ENCODE measurements around the gene SAT2. TPM values are rescaled to one million over a fixed set of nuclear protein-coding genes. Genes with fewer than 3 reads are reported as not detected.
A peak's percentile ranks its signal among the peaks of the same experiment; 100 is the strongest.

Gene SAT2
- total RNA-seq, 1 experiment from 2014 or later = 33.0 TPM

- Mint-ChIP-seq H3K4me3 (ENCODE audit: unreplicated experiment) (no peak overlapping the region), H3K9me3 (ENCODE audit: unreplicated experiment) (no peaks in the 10 kb centered on the region), H3K27ac (ENCODE audit: unreplicated experiment) (no peak overlapping the region), H3K27me3 (ENCODE audit: insufficient read depth, unreplicated experiment) (no peaks in the 10 kb centered on the region), H3K36me3 (ENCODE audit: insufficient read depth, unreplicated experiment) (no peaks in the 10 kb centered on the region), H3K4me1 (ENCODE audit: low read depth, unreplicated experiment) (no peaks in the 10 kb centered on the region)
- POLR2A ChIA-PET = interaction anchor here (0.6 kb wide), 1 partner anchor 20 kb away, joined by 10 read pairs; no protein-coding TSS in a partner anchor
- Histone ChIP-seq H3K36me3 (ENCODE audit: control insufficient read depth, insufficient read depth, low read length) (no peaks in the 10 kb centered on the region), H3K4me1 (peaks cover 3% of the 10 kb centered on the region; the same call in 1 of the 2 replicates), H3K4me3 (ENCODE audit: low read depth, low read length) (no peak overlapping the region), H3K27me3 (replicated peaks; ENCODE audit: control insufficient read depth, insufficient read depth, low read length) (no peaks in the 10 kb centered on the region), H3K9me3 (no peaks in the 10 kb centered on the region)
- no peak for DNase-seq
- CTCF ChIA-PET = interaction anchor here (0.6 to 1.5 kb wide), 4 partner anchors 17 to 56 kb away, joined by 3 to 9 read pairs (median 4); partner anchors contain the start of genes FXR2, TP53 and WRAP53
- TF ChIP-seq CTCF (IDR thresholded peaks at IDR 0.05; ENCODE audit: insufficient read depth in 1 of 2, low read depth in 1 of 2, low read length in 1 of 2, severe bottlenecking in 1 of 2, unreplicated experiment in 1 of 2) = no peak
- no TSS peak for BruUV-seq (replicated peaks)
- intact Hi-C loops (cut with micrococcal nuclease; ENCODE audit: unreplicated experiment) = no loop called here
These were observed 4.1 kb upstream of the SAT2 start for GRCh38 chr17:7631398-7632380.

GRCh38 chr17:7629939-7630571 lies 2.4 kb upstream of the SAT2 start, which contains the start of gene SHBG:
TSS of gene SHBG (plus strand) at chr17:7630135. CDS start at chr17:7630173, 38 bp downstream.
- ChIA-PET CTCF (no interaction called here), POLR2A (no interaction called here)
- Mint-ChIP-seq H3K9me3 (ENCODE audit: unreplicated experiment) (no peaks in the 10 kb centered on the region), H3K4me3 (ENCODE audit: unreplicated experiment) (no peak within 1 kb of the TSS), H3K36me3 (ENCODE audit: insufficient read depth, unreplicated experiment) (no peaks in the 10 kb centered on the region), H3K27me3 (ENCODE audit: insufficient read depth, unreplicated experiment) (no peaks in the 10 kb centered on the region), H3K4me1 (ENCODE audit: low read depth, unreplicated experiment) (no peaks in the 10 kb centered on the region), H3K27ac (ENCODE audit: unreplicated experiment) (no peak within 1 kb of the TSS)
- no peak for TF ChIP-seq CTCF (IDR thresholded peaks at IDR 0.05; ENCODE audit: insufficient read depth in 1 of 2, low read depth in 1 of 2, low read length in 1 of 2, severe bottlenecking in 1 of 2, unreplicated experiment in 1 of 2)
- no peak within 1 kb of the TSS for H3K4me3 ChIP-seq (ENCODE audit: low read depth, low read length)
- peaks cover 3% of the 10 kb centered on the region; the same call in 1 of the 2 replicates for H3K4me1 ChIP-seq
- no TSS peak for BruUV-seq (replicated peaks)
- H3K9me3 ChIP-seq = no peaks in the 10 kb centered on the region
- intact Hi-C loops (cut with micrococcal nuclease; ENCODE audit: unreplicated experiment) = no loop called here
- H3K36me3 ChIP-seq (ENCODE audit: control insufficient read depth, insufficient read depth, low read length) = no peaks in the 10 kb centered on the region
- DNase-seq = no peak
- H3K27me3 ChIP-seq (replicated peaks; ENCODE audit: control insufficient read depth, insufficient read depth, low read length) = no peaks in the 10 kb centered on the region

- no TSS peak for BruUV-seq (replicated peaks)
- Mint-ChIP-seq H3K27me3 (ENCODE audit: insufficient read depth, unreplicated experiment) (no peaks in the 10 kb centered on the region), H3K36me3 (ENCODE audit: insufficient read depth, unreplicated experiment) (no peaks in the 10 kb centered on the region), H3K4me3 (ENCODE audit: unreplicated experiment) (peak overlapping the region; percentile 77), H3K9me3 (ENCODE audit: unreplicated experiment) (no peaks in the 10 kb centered on the region), H3K27ac (ENCODE audit: unreplicated experiment) (no peak overlapping the region), H3K4me1 (ENCODE audit: low read depth, unreplicated experiment) (no peaks in the 10 kb centered on the region)
- CTCF ChIA-PET = interaction anchor here (0.6 to 2.0 kb wide), 4 partner anchors 12 to 89 kb away, joined by 3 to 9 read pairs (median 4); partner anchors contain the start of genes FXR2, MPDU1 and WRAP53
- TF ChIP-seq CTCF (IDR thresholded peaks at IDR 0.05; ENCODE audit: insufficient read depth in 1 of 2, low read depth in 1 of 2, low read length in 1 of 2, severe bottlenecking in 1 of 2, unreplicated experiment in 1 of 2) = no peak
- DNase-seq = no peak
- H3K27me3 ChIP-seq (replicated peaks; ENCODE audit: control insufficient read depth, insufficient read depth, low read length) = no peaks in the 10 kb centered on the region
- intact Hi-C loops (cut with micrococcal nuclease; ENCODE audit: unreplicated experiment) = no loop called here
- peaks cover 3% of the 10 kb centered on the region; the same call in 1 of the 2 replicates for H3K4me1 ChIP-seq
- POLR2A ChIA-PET = interaction anchor here (1.4 kb wide), 1 partner anchor 60 kb away, joined by 12 read pairs; the partner anchor contains the start of gene TP53
- peak overlapping the region; percentile 52 for H3K4me3 ChIP-seq (ENCODE audit: low read depth, low read length)
- H3K36me3 ChIP-seq (ENCODE audit: control insufficient read depth, insufficient read depth, low read length) = no peaks in the 10 kb centered on the region
- no peaks in the 10 kb centered on the region for H3K9me3 ChIP-seq
These were observed 718 bp downstream of the SAT2 start for GRCh38 chr17:7626956-7627249.

All from Caco-2 (cell line).